GM12865 (cell line): Measurements from ENCODE around the gene ETF1.

Experiments used
- DNase-seq: peaks from one replicate; pipeline ENCODE4 v3.0.0; 2010; ENCODE audit warnings: low read depth
- H3K4me3 ChIP-seq: 2 replicates; pipeline ENCODE4 v1.5.1; 2011; ENCODE audit warnings: mild to moderate bottlenecking, low read depth, low read length, control low read depth
- CTCF ChIP-seq: IDR thresholded peaks from 2 replicates; pipeline ENCODE4 v1.5.1; 2011; ENCODE audit warnings: low read length, control low read depth, low read depth, inconsistent platforms; ENCODE audit not compliant: insufficient read depth; ENCODE audit errors: missing control alignments

ETF1 gene

GRCh38 chr5:138491669-138492559 is 51.1 kb downstream of the ETF1 start:
- TF ChIP-seq CTCF, result no peak
- peak; percentile 89 for DNase-seq
- peak overlapping the region; percentile 49 for H3K4me3 ChIP-seq

- TF ChIP-seq CTCF, result no peak
- no peak overlapping the region for H3K4me3 ChIP-seq
- no peak for DNase-seq
These were observed 51.8 kb downstream of the ETF1 start for GRCh38 chr5:138491284-138491648.

GRCh38 chr5:138490648-138491283 is 52.3 kb downstream of the ETF1 start:
- DNase-seq, result no peak
- H3K4me3 ChIP-seq, result no peak overlapping the region
- no peak for TF ChIP-seq CTCF

GRCh38 chr5:138489683-138490061 is 53.4 kb downstream of the ETF1 start:
- TF ChIP-seq CTCF, result no peak
- DNase-seq, result no peak
- H3K4me3 ChIP-seq, result no peak overlapping the region

GRCh38 chr5:138488481-138488945 is 54.5 kb downstream of the ETF1 start:
- no peak for TF ChIP-seq CTCF
- DNase-seq, result no peak
- H3K4me3 ChIP-seq, result no peak overlapping the region

GRCh38 chr5:138482638-138483037 is 60.4 kb downstream of the ETF1 start:
- DNase-seq, result no peak
- H3K4me3 ChIP-seq, result no peak overlapping the region
- no peak for TF ChIP-seq CTCF
